Lung microvascular endothelial cell (primary cell): ENCODE results near the gene IMPDH2. TPM values are rescaled to one million over a fixed set of nuclear protein-coding genes. Genes with fewer than 3 reads are reported as not detected.
"Not testable (repeated sequence)": the region's sequence is repeated elsewhere in the genome, so short reads cannot be mapped to it uniquely, and the experiment has no call there.

Source experiments
- DNase-seq, 2 donors: peaks; one replicate each; pipeline versions ENCODE4 v3.0.0 to v3.0.0-alpha.2; 2010; ENCODE audit warnings: low read depth in 2 of 2
- total RNA-seq: library from RNA; depleted of rRNA; stranded (reverse); fragments of >200 nt; gene quantifications from 2 replicates; pipeline ENCODE4 v1.2.1, GENCODE V29; 2014

The IMPDH2 gene
- total RNA-seq, 1 donor from 2014 or later = 130 TPM

GRCh38 chr3:49021813-49022687, 7.1 kb downstream of the IMPDH2 start, which contains the start of gene NDUFAF3:
Gene NDUFAF3, plus strand, starts transcription at chr3:49022121. Its CDS starts 24 bp downstream, at chr3:49022145.
- peak; percentile 96 to 97 for DNase-seq

- DNase-seq = peak; percentile 96 to 97
Observed at GRCh38 chr3:49021213-49021812, 7.9 kb downstream of the IMPDH2 start.

GRCh38 chr3:49020330-49021212, 8.6 kb downstream of the IMPDH2 start:
- peak; percentile 27 to 54 for DNase-seq

GRCh38 chr3:49019941-49020329, 9.3 kb downstream of the IMPDH2 start:
- no peak for DNase-seq

GRCh38 chr3:49018707-49019006, 10.5 kb downstream of the IMPDH2 start:
- no peak for DNase-seq

GRCh38 chr3:49017971-49018706, 11.1 kb downstream of the IMPDH2 start, which contains the start of gene DALRD3:
Gene DALRD3, minus strand, starts transcription at chr3:49018580. Its CDS starts 16 bp downstream, at chr3:49018564.
- DNase-seq = peak; percentile 65 to 66

- no peak for DNase-seq
Observed at GRCh38 chr3:49017229-49017970, 11.8 kb downstream of the IMPDH2 start.

- DNase-seq = no peak
Observed at GRCh38 chr3:49016414-49017228, 12.6 kb downstream of the IMPDH2 start.

GRCh38 chr3:49015765-49016164, 13.4 kb downstream of the IMPDH2 start:
- no peak for DNase-seq

GRCh38 chr3:49015072-49015471, 14.1 kb downstream of the IMPDH2 start:
- DNase-seq = no peak

GRCh38 chr3:49013738-49014660, 15.2 kb downstream of the IMPDH2 start:
- peak; percentile 52 to 66 for DNase-seq

- DNase-seq = no peak
Observed at GRCh38 chr3:49013113-49013737, 16.0 kb downstream of the IMPDH2 start.

GRCh38 chr3:49012441-49013017, 16.7 kb downstream of the IMPDH2 start:
- no peak for DNase-seq

GRCh38 chr3:49009396-49009795, 19.8 kb downstream of the IMPDH2 start:
- DNase-seq = no peak

- DNase-seq = not testable (repeated sequence)
Observed at GRCh38 chr3:49008627-49009026, 20.6 kb downstream of the IMPDH2 start.

- DNase-seq = peak; percentile 58 to 84
Observed at GRCh38 chr3:49007771-49008528, 21.2 kb downstream of the IMPDH2 start.
